Measurements from ENCODE around the gene DDX10.
"Not testable (repeated sequence)": the region's sequence is repeated elsewhere in the genome, so short reads cannot be mapped to it uniquely, and the experiment has no call there.

Gene DDX10

GRCh38 chr11:108724974-108725689 is 60.3 kb downstream of the DDX10 start:
- no peak for DNase-seq

- DNase-seq, result no peak
Measured at GRCh38 chr11:108726077-108726800, 61.4 kb downstream of the DDX10 start.

DNA sequence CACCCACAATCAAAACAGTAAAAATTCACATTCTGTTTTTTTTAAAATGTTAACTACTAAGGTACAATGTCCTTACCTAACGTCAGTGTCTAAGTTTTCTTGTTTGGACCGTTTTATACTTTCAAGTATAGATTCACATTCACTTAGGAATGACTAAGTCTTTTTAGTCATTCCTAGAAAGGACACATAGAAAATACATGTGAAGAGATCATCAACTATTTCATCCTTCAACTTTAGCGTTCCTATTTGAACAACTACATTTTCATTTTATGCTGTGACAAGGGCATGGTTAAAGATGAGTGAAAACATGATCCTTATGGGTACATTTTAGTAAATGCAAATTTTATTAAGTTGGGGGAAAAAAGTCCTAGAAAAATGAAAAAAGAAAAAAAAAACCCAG is 62.8 kb downstream of the DDX10 start:
- DNase-seq, result no peak

- DNase-seq, result no peak
Measured at GRCh38 chr11:108729227-108729871, 64.5 kb downstream of the DDX10 start.

- peak; percentile 83 for DNase-seq
Measured at GRCh38 chr11:108732395-108732794, 67.5 kb downstream of the DDX10 start.

DNA sequence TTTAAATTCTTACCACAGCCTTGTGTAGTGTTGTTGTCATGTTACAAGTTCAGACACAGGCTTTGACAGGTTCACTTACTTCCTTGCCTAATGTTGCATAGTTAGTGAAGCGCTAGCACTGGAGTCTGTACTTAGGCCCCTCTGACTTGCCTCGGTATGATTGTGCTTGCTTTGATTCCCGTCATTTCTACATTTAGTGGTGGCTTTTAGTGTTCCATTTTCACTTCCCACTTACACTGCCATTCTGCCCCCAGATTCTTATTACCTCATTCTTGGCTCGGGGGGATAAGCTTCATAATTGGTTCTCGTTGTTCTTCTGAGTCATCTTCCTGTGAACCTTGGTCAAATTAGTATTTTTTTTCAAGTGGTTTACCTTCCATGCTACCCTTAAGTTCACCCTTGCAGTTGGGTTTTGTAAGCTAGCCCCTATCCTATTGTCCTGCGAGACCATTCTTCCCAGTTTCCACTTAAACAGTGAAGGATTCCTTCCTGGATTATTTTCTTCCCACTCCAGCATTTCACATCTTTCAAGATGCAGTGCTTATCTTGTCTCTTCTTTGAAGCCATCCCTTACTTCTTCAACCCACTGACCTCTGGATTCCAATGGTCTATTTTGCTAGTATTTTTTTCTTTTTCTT is 68.7 kb downstream of the DDX10 start:
- DNase-seq, result no peak

DNA sequence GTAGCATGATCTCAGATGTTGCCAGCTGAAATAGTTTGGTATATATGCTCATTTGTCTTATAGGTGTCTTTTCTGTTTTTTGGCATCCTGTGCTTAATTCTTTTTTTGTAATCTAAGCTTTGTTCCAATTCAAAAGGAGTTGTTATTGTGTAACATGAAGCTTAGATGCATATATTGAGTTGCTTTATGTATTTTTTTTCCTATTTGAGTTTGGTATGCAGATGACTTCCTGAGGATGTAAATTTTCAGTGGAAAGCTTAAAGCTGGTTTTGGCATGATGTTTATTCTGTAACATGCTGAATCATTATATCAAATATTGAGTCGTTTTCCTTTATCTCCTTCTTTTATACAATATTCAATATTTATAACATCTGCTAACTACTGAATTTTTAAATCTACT is 69.4 kb downstream of the DDX10 start:
- DNase-seq, result no peak

- no peak for DNase-seq
Measured at GRCh38 chr11:108734956-108735559, 70.2 kb downstream of the DDX10 start.

DNA sequence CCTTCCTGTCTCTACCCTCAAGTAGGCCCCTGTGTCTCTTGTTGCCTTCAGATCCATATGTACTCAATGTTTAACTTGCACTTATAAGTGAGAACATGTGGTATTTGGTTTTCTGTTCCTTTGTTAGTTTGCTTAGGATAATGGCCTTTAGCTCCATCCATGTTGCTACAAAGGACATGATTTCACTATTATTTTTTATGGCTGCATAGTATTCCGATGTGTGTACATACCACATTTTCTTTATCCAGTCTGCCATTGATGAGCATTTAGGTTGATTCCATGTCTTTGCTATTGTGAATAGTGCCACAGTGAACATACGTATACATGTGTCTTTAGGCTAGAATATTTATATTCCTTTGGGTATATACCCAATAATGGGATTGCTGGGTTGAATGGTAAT is 75.3 kb downstream of the DDX10 start:
- not testable (repeated sequence) for DNase-seq

GRCh38 chr11:108743851-108744250 is 79.0 kb downstream of the DDX10 start:
- DNase-seq, result no peak

DNA sequence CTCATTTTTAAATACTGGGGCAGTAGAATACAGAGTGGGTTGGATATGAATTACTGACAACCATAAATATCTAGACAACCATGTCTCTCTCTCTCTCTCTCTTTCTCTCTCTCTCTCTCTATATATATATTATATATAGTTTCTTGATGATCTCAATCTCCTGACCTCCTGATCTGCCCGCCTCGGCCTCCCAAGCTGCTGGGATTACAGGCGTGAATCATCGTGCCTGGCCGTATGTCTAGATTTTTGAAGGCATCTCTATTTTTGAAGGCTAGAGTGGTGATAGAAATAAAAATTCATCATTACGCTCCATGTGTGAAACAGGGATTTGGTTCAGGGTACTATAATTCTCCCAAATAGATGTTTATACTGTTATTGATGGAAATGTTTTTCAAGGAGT is 84.1 kb downstream of the DDX10 start:
- no peak for DNase-seq

DNA sequence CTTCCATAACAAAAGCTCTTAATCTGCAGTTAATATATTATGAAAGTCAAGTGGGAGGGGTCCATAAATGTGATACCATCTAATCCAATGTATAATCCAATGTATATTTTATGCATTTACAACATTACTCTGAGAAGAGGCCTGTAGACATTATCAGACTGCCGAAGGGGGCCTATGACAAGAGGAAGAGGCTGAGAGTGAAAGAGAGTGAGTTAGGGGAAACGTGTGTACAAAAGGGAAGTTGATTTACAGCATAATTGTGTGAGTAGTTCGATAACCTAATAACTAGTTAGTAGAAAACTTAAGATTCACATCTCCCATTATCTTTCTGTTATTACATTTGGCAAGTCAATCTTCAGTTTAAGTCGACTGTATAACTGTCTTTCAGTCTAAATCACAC is 86.6 kb downstream of the DDX10 start:
- no peak for DNase-seq

- DNase-seq, result no peak
Measured at GRCh38 chr11:108752297-108752751, 87.5 kb downstream of the DDX10 start.

- DNase-seq, result no peak
Measured at GRCh38 chr11:108754901-108755625, 90.2 kb downstream of the DDX10 start.

DNA sequence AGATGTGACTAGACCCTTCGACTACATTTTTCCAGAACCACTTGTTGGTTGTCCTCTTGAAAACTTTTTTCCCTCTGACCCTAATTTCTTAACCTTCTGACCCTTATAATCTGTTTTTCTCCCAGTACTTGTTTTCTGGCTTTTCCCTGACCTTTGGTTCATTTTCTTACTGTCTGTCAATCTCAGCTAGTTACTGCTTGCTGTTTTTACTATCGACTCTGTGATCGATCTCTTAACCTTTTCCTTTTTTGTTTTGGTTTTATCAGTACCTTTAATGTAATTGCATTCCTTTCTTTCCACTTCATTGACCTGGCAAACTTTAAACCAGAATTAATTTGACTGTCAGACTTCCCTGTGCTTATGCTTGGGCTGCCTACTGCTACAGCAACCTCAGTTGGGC is 92.8 kb downstream of the DDX10 start:
- no peak for DNase-seq

GRCh38 chr11:108758458-108758857 is 93.6 kb downstream of the DDX10 start:
- DNase-seq, result no peak

- DNase-seq, result no peak
Measured at GRCh38 chr11:108766596-108767173, 101.8 kb downstream of the DDX10 start.

DNA sequence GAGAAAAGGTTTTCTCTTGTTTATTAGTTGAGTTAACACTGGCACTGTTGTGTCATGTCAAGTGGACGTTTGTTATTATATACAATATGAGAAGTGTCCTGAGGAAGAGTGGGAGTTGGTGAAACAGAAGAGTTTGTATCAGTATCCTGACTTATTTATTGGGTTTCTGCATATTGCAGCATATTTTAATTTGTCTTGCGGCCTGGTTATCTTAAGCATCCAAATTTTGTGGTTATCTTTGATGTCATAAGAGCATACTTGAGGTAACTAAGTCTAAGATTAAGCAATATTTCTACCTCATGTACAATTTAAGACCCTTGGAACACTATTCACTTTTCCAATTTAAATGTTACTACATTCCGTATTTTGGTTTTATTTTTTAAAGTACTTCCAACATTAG is 103.5 kb downstream of the DDX10 start:
- DNase-seq, result no peak

- DNase-seq, result no peak
Measured at GRCh38 chr11:108768964-108769363, 104.1 kb downstream of the DDX10 start.

- DNase-seq, result no peak
Measured at GRCh38 chr11:108774037-108774730, 109.3 kb downstream of the DDX10 start.

DNA sequence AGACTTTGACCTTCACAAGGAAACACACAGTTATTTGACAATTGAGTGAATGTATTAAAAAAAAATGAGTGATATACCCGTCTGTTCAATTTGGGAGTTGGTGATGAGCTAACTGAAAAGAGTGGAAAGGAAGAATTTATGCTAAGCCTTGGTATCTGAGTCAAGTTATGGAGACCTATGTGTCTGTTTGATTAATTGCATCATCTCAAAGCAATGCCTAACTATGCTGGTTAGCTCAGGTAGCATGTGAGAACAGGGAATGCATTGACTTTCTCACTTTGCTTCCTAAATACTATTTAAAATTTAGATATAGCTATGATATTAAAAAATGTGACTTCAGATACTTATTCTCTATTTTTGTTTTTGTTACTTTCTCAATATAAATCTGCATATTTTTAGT is 110.5 kb downstream of the DDX10 start:
- no peak for DNase-seq
